ENCODE data around the gene BOD1L1.

DNA sequence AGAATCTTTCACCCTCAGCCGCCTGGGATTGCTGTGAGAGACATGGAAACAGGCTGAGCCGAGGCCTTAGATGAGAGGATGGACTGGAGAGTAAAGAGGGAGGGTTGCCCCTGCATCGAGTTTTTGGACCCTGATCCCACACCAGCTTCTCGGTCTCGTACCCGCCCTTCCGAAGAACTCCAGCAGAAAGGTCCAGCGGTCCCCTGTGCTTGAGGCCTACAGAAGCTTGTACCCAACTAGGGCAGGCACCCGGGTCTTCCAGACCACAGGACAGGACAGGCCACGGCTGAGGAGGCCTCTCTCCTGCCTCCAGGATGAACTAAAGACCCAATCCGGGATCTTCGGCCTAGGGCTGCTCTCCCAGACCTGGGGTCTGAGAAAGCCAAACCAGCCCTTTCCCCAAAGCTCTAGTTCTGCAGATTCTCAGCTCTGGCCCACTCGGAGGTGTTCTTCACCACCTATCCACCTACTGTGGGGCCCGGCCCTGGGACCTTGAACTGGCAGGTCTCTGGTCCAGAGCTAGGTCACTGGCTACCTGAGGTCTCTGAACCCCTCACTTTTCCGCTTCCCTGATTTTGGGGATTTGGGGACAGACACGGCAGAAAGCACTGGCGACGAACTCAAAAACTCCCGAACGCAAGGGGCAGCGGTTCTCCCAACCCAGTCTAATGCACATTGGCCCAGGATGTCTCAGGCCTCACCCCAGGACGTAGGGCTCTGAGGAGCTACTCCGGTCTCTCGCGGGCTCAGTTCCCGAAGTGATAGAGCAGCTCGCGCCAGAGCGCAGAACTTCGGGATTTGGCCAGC is 84.3 kb downstream of the BOD1L1 start:
- TF ChIP-seq HDGF (IDR thresholded peaks at IDR 0.05; ENCODE audit: borderline replicate concordance) (no peak), SUZ12 (IDR thresholded peaks at IDR 0.05) (no peak), ELF4 (IDR thresholded peaks at IDR 0.05) (no peak), LEF1 (IDR thresholded peaks at IDR 0.05; ENCODE audit: borderline replicate concordance) (no peak), L3MBTL2 (conservative IDR thresholded peaks at IDR 0.05) (no peak), TARDBP (IDR thresholded peaks at IDR 0.05) (no peak), FOXA1 (IDR thresholded peaks at IDR 0.05) (no peak), CTBP1 (IDR thresholded peaks at IDR 0.05; ENCODE audit: borderline replicate concordance) (no peak), SP1 (IDR thresholded peaks at IDR 0.05) (no peak), FOXM1 (IDR thresholded peaks at IDR 0.05; ENCODE audit: borderline replicate concordance) (no peak), ZNF384 (IDR thresholded peaks at IDR 0.05) (no peak), BHLHE40 (IDR thresholded peaks at IDR 0.05; ENCODE audit: borderline replicate concordance) (no peak), NFRKB (IDR thresholded peaks at IDR 0.05) (no peak)

All from HEK293T (cell line).